ENCODE data around the gene NFKB2. TPM values are rescaled to one million over a fixed set of nuclear protein-coding genes. Genes with fewer than 3 reads are reported as not detected.

The NFKB2 gene
- total RNA-seq, 1 experiment from 2014 or later, result 27.6 TPM

GRCh38 chr10:102401735-102402511 lies 6.4 kb downstream of the NFKB2 start:
- Mint-ChIP-seq H3K4me1 (peaks cover 3% of the 10 kb centered on the region; the same call in 1 of the 2 replicates), H3K27ac (no peak overlapping the region), H3K36me3 (no peaks in the 10 kb centered on the region; the same call in 1 of the 2 replicates), H3K27me3 (ENCODE audit: low read depth) (peaks cover 22% of the 10 kb centered on the region), H3K4me3 (no peak overlapping the region), H3K9me3 (no peaks in the 10 kb centered on the region)
- ATAC-seq (no peak), DNase-seq (ENCODE audit: low spot score) (no peak)
- ChIA-PET POLR2A (no interaction called here), CTCF (interaction anchor here (0.7 to 4.8 kb wide), 3 partner anchors 17 to 34 kb away, joined by 3 to 68 read pairs (median 49); partner anchors contain the start of gene FBXL15)
- no peak for TF ChIP-seq ETV6 (CRISPR knock-in tag; IDR thresholded peaks at IDR 0.05)
- TF ChIP-seq MXD4 (CRISPR knock-in tag; IDR thresholded peaks at IDR 0.05; ENCODE audit: borderline replicate concordance), result no peak
- no peak for TF ChIP-seq EMX1 (CRISPR knock-in tag; IDR thresholded peaks at IDR 0.05)
- no peak for TF ChIP-seq ARID4B (CRISPR knock-in tag; IDR thresholded peaks at IDR 0.05; ENCODE audit: borderline replicate concordance)
- TF ChIP-seq ZNF263 (CRISPR knock-in tag; IDR thresholded peaks at IDR 0.05; ENCODE audit: low read depth), result no peak
- no peak for TF ChIP-seq FOXJ3 (CRISPR knock-in tag; IDR thresholded peaks at IDR 0.05; ENCODE audit: borderline replicate concordance)
- TF ChIP-seq CBFB (CRISPR knock-in tag; IDR thresholded peaks at IDR 0.05; ENCODE audit: low read depth), result no peak
- TF ChIP-seq ZNF512 (CRISPR knock-in tag; IDR thresholded peaks at IDR 0.05; ENCODE audit: borderline replicate concordance), result no peak
- no peak for TF ChIP-seq NR1H2 (CRISPR knock-in tag; IDR thresholded peaks at IDR 0.05)
- TF ChIP-seq ZNF416 (CRISPR knock-in tag; IDR thresholded peaks at IDR 0.05), result no peak
- no peak for TF ChIP-seq PRDM15 (CRISPR knock-in tag; IDR thresholded peaks at IDR 0.05)
- no peak for TF ChIP-seq MAX (CRISPR knock-in tag; IDR thresholded peaks at IDR 0.05)

GRCh38 chr10:102402512-102402896 lies 7.0 kb downstream of the NFKB2 start:
- Mint-ChIP-seq H3K36me3 (no peaks in the 10 kb centered on the region; the same call in 1 of the 2 replicates), H3K27me3 (ENCODE audit: low read depth) (peaks cover 27% of the 10 kb centered on the region), H3K4me3 (no peak overlapping the region), H3K4me1 (peaks cover 3% of the 10 kb centered on the region; the same call in 1 of the 2 replicates), H3K9me3 (no peaks in the 10 kb centered on the region), H3K27ac (no peak overlapping the region)
- no peak for DNase-seq (ENCODE audit: low spot score)
- ATAC-seq, result no peak
- ChIA-PET POLR2A (no interaction called here), CTCF (interaction anchor here (0.7 to 4.8 kb wide), 8 partner anchors 8 to 181 kb away, joined by 3 to 68 read pairs (median 22); partner anchors contain the start of genes FBXL15 and NFKB2)
- no peak for TF ChIP-seq GTF2I (CRISPR knock-in tag; conservative IDR thresholded peaks at IDR 0.05)
- no peak for TF ChIP-seq PREB (CRISPR knock-in tag; IDR thresholded peaks at IDR 0.05; ENCODE audit: borderline replicate concordance)
- no peak for TF ChIP-seq ARID4B (CRISPR knock-in tag; IDR thresholded peaks at IDR 0.05; ENCODE audit: borderline replicate concordance)
- TF ChIP-seq USF2 (CRISPR knock-in tag; IDR thresholded peaks at IDR 0.05), result no peak
- TF ChIP-seq SOX15 (CRISPR knock-in tag; IDR thresholded peaks at IDR 0.05), result no peak
- TF ChIP-seq ZNF219 (CRISPR knock-in tag; IDR thresholded peaks at IDR 0.05; ENCODE audit: borderline replicate concordance), result no peak

All from WTC11 (cell line).